ENCODE results near the gene CARD9. TPM values are rescaled to one million over a fixed set of nuclear protein-coding genes. Genes with fewer than 3 reads are reported as not detected.
"Not testable (repeated sequence)": the region's sequence is repeated elsewhere in the genome, so short reads cannot be mapped to it uniquely, and the experiment has no call there.

CARD9 gene
- total RNA-seq, 1 donor from 2014 or later = 1.9 TPM

DNA sequence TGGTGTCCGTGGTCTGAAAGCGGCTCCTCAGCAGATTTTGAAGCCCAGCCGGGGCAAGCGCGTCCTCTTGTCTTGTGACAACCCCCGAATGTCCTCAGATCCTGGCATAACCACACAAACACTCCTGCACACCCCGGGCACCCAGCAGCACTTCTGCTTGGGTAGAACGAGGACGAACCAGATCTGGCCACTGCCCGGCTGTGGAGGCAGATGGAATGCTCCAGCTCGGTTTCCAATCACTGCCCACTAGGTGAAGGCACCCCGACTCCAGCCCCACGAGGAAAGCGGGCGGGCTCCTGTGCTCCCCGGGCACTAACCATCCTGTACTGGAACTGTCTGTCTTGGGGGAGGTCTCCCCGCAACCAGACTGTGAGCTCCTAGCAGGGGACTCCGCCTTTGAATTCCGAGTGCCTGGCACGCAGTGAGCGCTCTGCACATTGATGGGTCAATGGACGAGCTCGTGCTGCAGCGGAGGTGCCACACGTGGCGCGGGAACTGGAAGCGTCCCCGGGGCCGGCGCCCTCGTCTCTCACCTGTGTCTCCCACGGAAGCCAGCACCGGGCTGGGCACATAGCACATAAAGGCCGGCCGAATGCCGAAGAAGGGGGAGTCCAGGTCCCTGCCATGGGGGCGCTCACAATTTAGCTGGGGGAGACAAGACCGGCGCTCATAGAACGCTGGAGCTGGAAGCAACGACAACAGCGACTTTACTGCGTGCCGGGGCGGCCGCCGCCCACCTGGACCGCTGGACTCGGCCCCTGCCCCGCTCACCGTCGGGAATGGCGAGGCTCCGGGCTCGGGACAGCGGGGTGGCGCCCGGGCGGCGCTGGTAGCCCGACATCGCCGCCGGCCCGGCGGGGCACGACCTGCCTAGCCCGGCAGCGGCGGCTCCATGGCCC is 36.3 kb upstream of the CARD9 start:
- H3K27me3 ChIP-seq (ENCODE audit: control insufficient read depth, insufficient read depth, low read length) = no peaks in the 10 kb centered on the region
- DNase-seq (ENCODE audit: low read depth) = no peak
- peaks cover 7% of the 10 kb centered on the region for H3K36me3 ChIP-seq (ENCODE audit: control insufficient read depth, insufficient read depth, low read length)
- H3K4me3 ChIP-seq (ENCODE audit: low read depth, low read length) = peak overlapping the region; percentile 96
- TF ChIP-seq, protein P1, sequence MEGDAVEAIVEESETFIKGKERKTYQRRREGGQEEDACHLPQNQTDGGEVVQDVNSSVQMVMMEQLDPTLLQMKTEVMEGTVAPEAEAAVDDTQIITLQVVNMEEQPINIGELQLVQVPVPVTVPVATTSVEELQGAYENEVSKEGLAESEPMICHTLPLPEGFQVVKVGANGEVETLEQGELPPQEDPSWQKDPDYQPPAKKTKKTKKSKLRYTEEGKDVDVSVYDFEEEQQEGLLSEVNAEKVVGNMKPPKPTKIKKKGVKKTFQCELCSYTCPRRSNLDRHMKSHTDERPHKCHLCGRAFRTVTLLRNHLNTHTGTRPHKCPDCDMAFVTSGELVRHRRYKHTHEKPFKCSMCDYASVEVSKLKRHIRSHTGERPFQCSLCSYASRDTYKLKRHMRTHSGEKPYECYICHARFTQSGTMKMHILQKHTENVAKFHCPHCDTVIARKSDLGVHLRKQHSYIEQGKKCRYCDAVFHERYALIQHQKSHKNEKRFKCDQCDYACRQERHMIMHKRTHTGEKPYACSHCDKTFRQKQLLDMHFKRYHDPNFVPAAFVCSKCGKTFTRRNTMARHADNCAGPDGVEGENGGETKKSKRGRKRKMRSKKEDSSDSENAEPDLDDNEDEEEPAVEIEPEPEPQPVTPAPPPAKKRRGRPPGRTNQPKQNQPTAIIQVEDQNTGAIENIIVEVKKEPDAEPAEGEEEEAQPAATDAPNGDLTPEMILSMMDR (IDR thresholded peaks at IDR 0.05; ENCODE audit: insufficient read depth, low read length, poor library complexity, severe bottlenecking) = no peak

GRCh38 chr9:136407911-136408310 is 34.4 kb upstream of the CARD9 start:
- Histone ChIP-seq H3K4me3 (ENCODE audit: low read depth, low read length) (no peak overlapping the region), H3K27me3 (ENCODE audit: control insufficient read depth, insufficient read depth, low read length) (no peaks in the 10 kb centered on the region), H3K36me3 (ENCODE audit: control insufficient read depth, insufficient read depth, low read length) (peaks cover 6% of the 10 kb centered on the region)
- TF ChIP-seq, protein P1 (IDR thresholded peaks at IDR 0.05; ENCODE audit: insufficient read depth, low read length, poor library complexity, severe bottlenecking) = no peak
- DNase-seq (ENCODE audit: low read depth) = no peak

GRCh38 chr9:136407061-136407460 is 33.6 kb upstream of the CARD9 start:
- not testable (repeated sequence) for DNase-seq (ENCODE audit: low read depth); H3K36me3 ChIP-seq (ENCODE audit: control insufficient read depth, insufficient read depth, low read length); H3K27me3 ChIP-seq (ENCODE audit: control insufficient read depth, insufficient read depth, low read length); H3K4me3 ChIP-seq (ENCODE audit: low read depth, low read length)

GRCh38 chr9:136405904-136406303 is 32.4 kb upstream of the CARD9 start:
- H3K36me3 ChIP-seq (ENCODE audit: control insufficient read depth, insufficient read depth, low read length); H3K4me3 ChIP-seq (ENCODE audit: low read depth, low read length); H3K27me3 ChIP-seq (ENCODE audit: control insufficient read depth, insufficient read depth, low read length); DNase-seq (ENCODE audit: low read depth): not testable (repeated sequence)

DNA sequence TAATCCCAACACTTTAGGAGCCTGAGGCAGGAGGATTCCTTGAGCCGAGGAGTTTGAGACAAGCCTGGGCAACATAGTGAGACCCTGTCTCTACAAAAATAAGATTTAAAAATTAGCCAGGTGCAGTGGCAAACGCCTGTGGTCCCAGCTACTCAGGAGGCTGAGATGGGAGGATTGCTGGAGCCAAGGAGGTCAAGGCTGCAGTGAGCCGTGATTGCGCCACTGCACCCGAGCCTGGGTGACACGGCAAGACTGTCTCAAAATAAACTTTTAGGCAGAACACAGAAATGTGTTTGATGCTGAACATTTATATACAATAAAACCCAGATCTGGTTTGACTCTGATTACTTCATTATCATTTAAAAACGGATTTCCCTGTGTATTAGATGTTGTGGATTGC is 32.0 kb upstream of the CARD9 start:
- Histone ChIP-seq H3K27me3 (ENCODE audit: control insufficient read depth, insufficient read depth, low read length) (no peaks in the 10 kb centered on the region), H3K36me3 (ENCODE audit: control insufficient read depth, insufficient read depth, low read length) (peaks cover 4% of the 10 kb centered on the region), H3K4me3 (ENCODE audit: low read depth, low read length) (no peak overlapping the region)
- DNase-seq (ENCODE audit: low read depth) = no peak
- TF ChIP-seq, protein P1 (IDR thresholded peaks at IDR 0.05; ENCODE audit: insufficient read depth, low read length, poor library complexity, severe bottlenecking) = no peak

DNA sequence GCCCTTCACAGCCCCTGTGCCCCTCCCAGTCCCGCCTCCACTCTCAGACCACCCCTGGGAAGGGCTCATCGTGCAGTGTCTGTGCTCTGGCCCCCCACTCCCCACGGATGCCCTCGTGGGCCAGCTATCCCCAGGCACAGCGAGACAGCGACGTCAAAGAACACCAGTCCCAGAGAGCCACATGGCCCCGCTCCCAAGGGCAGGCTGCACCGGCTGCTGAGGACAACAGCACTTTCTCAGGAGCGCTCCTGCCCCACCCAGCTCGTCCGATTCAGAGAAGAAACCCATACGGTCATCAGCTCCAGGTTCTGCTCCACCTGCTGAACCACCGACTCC is 31.3 kb upstream of the CARD9 start:
- Histone ChIP-seq H3K36me3 (ENCODE audit: control insufficient read depth, insufficient read depth, low read length) (peaks cover 4% of the 10 kb centered on the region), H3K27me3 (ENCODE audit: control insufficient read depth, insufficient read depth, low read length) (no peaks in the 10 kb centered on the region), H3K4me3 (ENCODE audit: low read depth, low read length) (no peak overlapping the region)
- TF ChIP-seq, protein P1 (IDR thresholded peaks at IDR 0.05; ENCODE audit: insufficient read depth, low read length, poor library complexity, severe bottlenecking) = no peak
- DNase-seq (ENCODE audit: low read depth) = no peak

Data from kidney epithelial cell (primary cell).